Measurements from ENCODE around the gene WDR6. TPM values are rescaled to one million over a fixed set of nuclear protein-coding genes. Genes with fewer than 3 reads are reported as not detected.
A peak's percentile ranks its signal among the peaks of the same experiment; 100 is the strongest.

WDR6 gene
- total and polyA plus RNA-seq, 10 of the 15 experiments (the other 5 are each of a cell fraction or from before 2014, with no cell fraction given) = 21.3 to 169 (median 107) TPM

DNA sequence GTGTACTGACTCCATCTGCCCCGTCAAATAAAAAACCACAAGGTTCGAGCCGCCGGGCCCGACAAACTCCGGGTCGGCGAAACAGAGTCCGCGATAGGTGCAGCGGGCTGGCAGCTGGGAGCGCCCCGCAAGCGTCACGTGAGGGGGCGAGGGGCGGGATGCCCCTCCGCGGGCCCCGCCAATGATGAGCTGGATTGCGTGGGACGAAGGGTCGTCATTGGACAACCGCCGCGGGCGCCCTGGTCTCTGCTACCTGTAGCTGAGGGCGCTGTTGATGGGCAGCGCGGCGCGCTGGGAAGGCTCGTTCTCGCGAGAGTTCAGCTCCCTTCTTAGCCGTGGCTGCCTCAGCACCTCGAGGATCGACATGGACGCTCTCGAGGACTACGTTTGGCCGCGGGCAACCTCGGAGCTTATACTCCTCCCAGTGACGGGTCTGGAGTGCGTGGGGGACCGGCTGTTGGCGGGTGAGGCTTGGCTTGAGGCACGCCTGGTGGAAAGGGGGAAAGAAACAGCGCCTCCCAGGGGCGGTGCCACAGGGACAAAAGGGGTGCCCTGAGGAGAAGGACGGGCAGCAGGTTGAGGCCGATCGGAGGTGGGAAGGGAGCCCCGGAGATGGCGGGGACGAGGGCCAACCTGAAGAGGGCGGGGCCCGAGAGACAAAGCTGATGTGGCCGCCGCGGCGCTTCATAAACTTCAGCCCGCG, at the start of gene WDR6 (continued):
- TF ChIP-seq RELA (IDR thresholded peaks at IDR 0.05; ENCODE audit: borderline replicate concordance, partially characterized antibody) (peak; percentile 33), CHD2 (IDR thresholded peaks at IDR 0.05; ENCODE audit: borderline replicate concordance, low read depth, low read length) (peak; percentile 99), NBN (IDR thresholded peaks at IDR 0.05) (peak; percentile 84), SPI1 (IDR thresholded peaks at IDR 0.05; ENCODE audit: borderline replicate concordance, insufficient read depth, low read depth, low read length) (no peak), TAF1 (IDR thresholded peaks at IDR 0.05; ENCODE audit: borderline replicate concordance, low read depth, low read length) (peak; percentile 68; the same call in 1 of the 2 replicates), YBX1 (IDR thresholded peaks at IDR 0.05) (no peak), ZNF24 (IDR thresholded peaks at IDR 0.05) (no peak), TCF3 (IDR thresholded peaks at IDR 0.05; ENCODE audit: borderline replicate concordance, insufficient read depth, low read depth, low read length) (0 out of 2 replicates have a peak, but pooled peaks have one; percentile 68), RAD51 (IDR thresholded peaks at IDR 0.05) (peak; percentile 95), ZZZ3 (IDR thresholded peaks at IDR 0.05; ENCODE audit: control insufficient read depth, insufficient read length, low read depth) (no peak)
- TF ChIP-seq, protein P1, sequence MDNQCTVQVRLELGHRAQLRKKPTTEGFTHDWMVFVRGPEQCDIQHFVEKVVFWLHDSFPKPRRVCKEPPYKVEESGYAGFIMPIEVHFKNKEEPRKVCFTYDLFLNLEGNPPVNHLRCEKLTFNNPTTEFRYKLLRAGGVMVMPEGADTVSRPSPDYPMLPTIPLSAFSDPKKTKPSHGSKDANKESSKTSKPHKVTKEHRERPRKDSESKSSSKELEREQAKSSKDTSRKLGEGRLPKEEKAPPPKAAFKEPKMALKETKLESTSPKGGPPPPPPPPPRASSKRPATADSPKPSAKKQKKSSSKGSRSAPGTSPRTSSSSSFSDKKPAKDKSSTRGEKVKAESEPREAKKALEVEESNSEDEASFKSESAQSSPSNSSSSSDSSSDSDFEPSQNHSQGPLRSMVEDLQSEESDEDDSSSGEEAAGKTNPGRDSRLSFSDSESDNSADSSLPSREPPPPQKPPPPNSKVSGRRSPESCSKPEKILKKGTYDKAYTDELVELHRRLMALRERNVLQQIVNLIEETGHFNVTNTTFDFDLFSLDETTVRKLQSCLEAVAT (IDR thresholded peaks at IDR 0.05) = peak; percentile 82; the same call in 1 of the 2 replicates
- TF ChIP-seq, protein P2, sequence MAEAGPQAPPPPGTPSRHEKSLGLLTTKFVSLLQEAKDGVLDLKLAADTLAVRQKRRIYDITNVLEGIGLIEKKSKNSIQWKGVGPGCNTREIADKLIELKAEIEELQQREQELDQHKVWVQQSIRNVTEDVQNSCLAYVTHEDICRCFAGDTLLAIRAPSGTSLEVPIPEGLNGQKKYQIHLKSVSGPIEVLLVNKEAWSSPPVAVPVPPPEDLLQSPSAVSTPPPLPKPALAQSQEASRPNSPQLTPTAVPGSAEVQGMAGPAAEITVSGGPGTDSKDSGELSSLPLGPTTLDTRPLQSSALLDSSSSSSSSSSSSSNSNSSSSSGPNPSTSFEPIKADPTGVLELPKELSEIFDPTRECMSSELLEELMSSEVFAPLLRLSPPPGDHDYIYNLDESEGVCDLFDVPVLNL (IDR thresholded peaks at IDR 0.05; ENCODE audit: low read depth, low read length) = 0 out of 2 replicates have a peak, but pooled peaks have one; percentile 15
